Right lobe of liver (tissue), 6 donors: Measurements from ENCODE around the gene FKBP9. TPM values are rescaled to one million over a fixed set of nuclear protein-coding genes. Genes with fewer than 3 reads are reported as not detected.

Experiments used
- ATAC-seq, 4 donors: fragments of 200-7000 bp; cut with Tn5 transposase; one replicate each; pipeline ENCODE4 v1.9.1; 2020; ENCODE audit warnings: mild to moderate bottlenecking in 4 of 4, moderate library complexity in 4 of 4
- DNase-seq, 3 donors: peaks; one replicate each; pipeline ENCODE4 v3.0.0-alpha.2; 2020
- H3K27ac ChIP-seq, 3 donors: fragments of 200-600 bp; one replicate each; pipeline ENCODE4 v1.8.0; 2022
- H3K27me3 ChIP-seq, 2 donors: fragments of 200-600 bp; one replicate each; pipeline ENCODE4 v1.8.0; 2022
- H3K36me3 ChIP-seq, 4 donors: fragments of 200-600 bp; sonication (generic) in 1 of 4; one replicate each; pipeline versions ENCODE4 v1.5.1 to v1.8.0; 2017 to 2022; ENCODE audit warnings: control low read depth in 1 of 4
- H3K4me1 ChIP-seq, 4 donors: fragments of 200-600 bp; sonication (generic) in 1 of 4; one replicate each; pipeline versions ENCODE4 v1.5.1 to v1.8.0; 2017 to 2022; ENCODE audit warnings: control low read depth in 1 of 4
- H3K4me3 ChIP-seq, 3 donors: fragments of 200-600 bp; one replicate each; pipeline ENCODE4 v1.8.0; 2022
- H3K9me3 ChIP-seq, 4 donors: fragments of 200-600 bp; sonication (generic) in 1 of 4; one replicate each; pipeline versions ENCODE4 v1.5.1 to v1.8.0; 2017 to 2022; ENCODE audit warnings: control low read depth in 1 of 4
- POLR2A ChIP-seq: fragments of 450-650 bp; IDR thresholded peaks from one replicate; pipeline ENCODE4 v1.6.1; 2017; ENCODE audit warnings: antibody characterized with exemption, mild to moderate bottlenecking
- WGBS: methylation state at CpG from one replicate; pipeline ENCODE4 v1.1.6; 2018; ENCODE audit warnings: low coverage, low lambda C conversion rate; ENCODE audit not compliant: insufficient coverage; ENCODE audit errors: missing lambda C conversion rate; 5-methylcytosine and 5-hydroxymethylcytosine counted together
- intact Hi-C, 2 donors: fragments of 100-400 bp; cut with DNase I; formaldehyde crosslinking; loops; one replicate each; pipeline versions ENCODE4 v1.11.2 to v1.14.1; 2022
- long read RNA-seq: library from polyadenylated mRNA; unstranded; transcript quantifications from one replicate; pipeline ENCODE4 v2.0.0, GENCODE V29; 2019
- total RNA-seq, 6 experiments: library from RNA; depleted of rRNA in 2 of 6; stranded (reverse); fragments of >200 nt in 2 of 6; fragmentation: NEBNext Ultra II Directional in 3 of 6; extraction: Animal tissue kit (Norgen Biotek cat#: 25700) in 3 of 6; gene quantifications; one replicate each; pipeline versions ENCODE4 v1.1.0 to v1.2.4, GENCODE V29; 2016 to 2023
- TF ChIP-seq, protein P1 (sequence below), 4 donors: fragments of 200-600 bp in 3 of 4; fragments of 450-650 bp in 1 of 4; IDR thresholded peaks; one replicate each; pipeline versions ENCODE4 v1.5.1 to v1.8.0; 2016 to 2022; ENCODE audit warnings: antibody characterized with exemption in 4 of 4, mild to moderate bottlenecking in 2 of 4
- donor health status: DM: no; HTN: yes; CAD: no.
- donor health status: DM: no; HTN: no; CAD: no.
- donor health status: DM: no; HTN: no; CAD: no.
- donor health status: DM: no; HTN: yes; CAD: no.
- donor health status: DM: no; HTN: yes; CAD: no.

The FKBP9 gene, protein sequence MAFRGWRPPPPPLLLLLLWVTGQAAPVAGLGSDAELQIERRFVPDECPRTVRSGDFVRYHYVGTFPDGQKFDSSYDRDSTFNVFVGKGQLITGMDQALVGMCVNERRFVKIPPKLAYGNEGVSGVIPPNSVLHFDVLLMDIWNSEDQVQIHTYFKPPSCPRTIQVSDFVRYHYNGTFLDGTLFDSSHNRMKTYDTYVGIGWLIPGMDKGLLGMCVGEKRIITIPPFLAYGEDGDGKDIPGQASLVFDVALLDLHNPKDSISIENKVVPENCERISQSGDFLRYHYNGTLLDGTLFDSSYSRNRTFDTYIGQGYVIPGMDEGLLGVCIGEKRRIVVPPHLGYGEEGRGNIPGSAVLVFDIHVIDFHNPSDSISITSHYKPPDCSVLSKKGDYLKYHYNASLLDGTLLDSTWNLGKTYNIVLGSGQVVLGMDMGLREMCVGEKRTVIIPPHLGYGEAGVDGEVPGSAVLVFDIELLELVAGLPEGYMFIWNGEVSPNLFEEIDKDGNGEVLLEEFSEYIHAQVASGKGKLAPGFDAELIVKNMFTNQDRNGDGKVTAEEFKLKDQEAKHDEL
- total RNA-seq, result 10 to 100 TPM; 22.2 to 54.6 (median 37.6) TPM
- long read RNA-seq, partial matches to known transcripts, result 0 of 5 reads
- long read RNA-seq, other reads (novel, unspliced or antisense), result 1 of 5 reads

GRCh38 chr7:32957326-32958045, at the start of gene FKBP9:
TSS of gene FKBP9 (plus strand) at chr7:32957440. CDS start at chr7:32957574, 134 bp downstream.
- Histone ChIP-seq H3K9me3 (no peaks in the 10 kb centered on the region), H3K27ac (peak within 1 kb of the TSS; percentile 40 to 83 (median 56)), H3K27me3 (no peaks in the 10 kb centered on the region), H3K36me3 (no peaks in the 10 kb centered on the region), H3K4me3 (peak within 1 kb of the TSS; percentile 91 to 100 (median 99)), H3K4me1 (peaks cover 0 to 4% (median 0%) of the 10 kb centered on the region in 4 donors)
- DNase-seq, result peak; percentile 90 to 91 (median 90)
- intact Hi-C loops, result no loop called here
- TF ChIP-seq, protein P1, sequence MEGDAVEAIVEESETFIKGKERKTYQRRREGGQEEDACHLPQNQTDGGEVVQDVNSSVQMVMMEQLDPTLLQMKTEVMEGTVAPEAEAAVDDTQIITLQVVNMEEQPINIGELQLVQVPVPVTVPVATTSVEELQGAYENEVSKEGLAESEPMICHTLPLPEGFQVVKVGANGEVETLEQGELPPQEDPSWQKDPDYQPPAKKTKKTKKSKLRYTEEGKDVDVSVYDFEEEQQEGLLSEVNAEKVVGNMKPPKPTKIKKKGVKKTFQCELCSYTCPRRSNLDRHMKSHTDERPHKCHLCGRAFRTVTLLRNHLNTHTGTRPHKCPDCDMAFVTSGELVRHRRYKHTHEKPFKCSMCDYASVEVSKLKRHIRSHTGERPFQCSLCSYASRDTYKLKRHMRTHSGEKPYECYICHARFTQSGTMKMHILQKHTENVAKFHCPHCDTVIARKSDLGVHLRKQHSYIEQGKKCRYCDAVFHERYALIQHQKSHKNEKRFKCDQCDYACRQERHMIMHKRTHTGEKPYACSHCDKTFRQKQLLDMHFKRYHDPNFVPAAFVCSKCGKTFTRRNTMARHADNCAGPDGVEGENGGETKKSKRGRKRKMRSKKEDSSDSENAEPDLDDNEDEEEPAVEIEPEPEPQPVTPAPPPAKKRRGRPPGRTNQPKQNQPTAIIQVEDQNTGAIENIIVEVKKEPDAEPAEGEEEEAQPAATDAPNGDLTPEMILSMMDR (IDR thresholded peaks at IDR 0.05), result no peak
- TF ChIP-seq POLR2A, result peak; percentile 71
- ATAC-seq, result peak; percentile 95 to 97 (median 96)
- 0% methylated on average over 9 of the region's 91 CpGs for WGBS

DNA sequence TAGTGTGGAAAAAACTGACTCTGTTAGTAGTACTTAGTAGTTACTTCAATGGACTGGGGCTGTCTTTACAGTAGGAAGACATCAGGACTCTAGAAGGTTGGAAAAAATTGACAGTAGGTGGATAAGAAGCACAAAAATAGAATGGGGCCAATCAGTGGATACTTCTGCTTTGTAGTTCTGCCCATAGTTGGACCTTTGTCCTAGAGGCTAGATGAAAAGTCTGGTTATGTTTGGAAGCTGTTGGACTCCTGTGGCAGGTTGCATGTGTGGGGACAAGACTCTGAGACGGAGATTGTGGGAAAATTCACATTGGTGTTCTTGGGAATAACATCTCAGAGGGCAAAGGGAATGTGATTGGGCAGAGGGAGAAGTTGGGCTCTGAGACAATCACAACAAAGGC, 47.0 kb upstream of the FKBP9 start:
- no CpG with 5 or more reads among the region's 1 CpG for WGBS
- no peaks in the 10 kb centered on the region for H3K4me1 ChIP-seq

DNA sequence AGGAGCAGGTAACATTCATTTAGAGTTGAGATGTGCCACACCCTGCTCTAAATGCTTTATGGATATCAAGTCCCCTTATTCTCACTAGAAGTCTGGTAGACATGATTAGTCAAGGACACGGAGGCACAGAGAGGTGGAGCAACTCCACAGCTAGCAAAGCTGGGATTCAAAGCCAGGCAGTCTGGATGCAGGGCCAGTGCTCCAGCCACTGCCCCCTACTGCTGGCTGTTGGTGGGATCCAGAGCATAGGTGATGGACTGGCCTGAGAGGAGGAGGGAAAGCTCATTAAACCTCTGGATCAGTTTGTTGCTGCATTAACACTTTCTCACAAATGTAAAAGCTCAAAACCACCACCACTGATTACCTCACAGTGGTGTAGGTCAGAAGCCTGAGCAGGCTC, 43.1 kb upstream of the FKBP9 start:
- ATAC-seq (peak in 3 of 4 donors; percentile 39 to 47 (median 40)), DNase-seq (no peak)
- TF ChIP-seq, protein P1 (IDR thresholded peaks at IDR 0.05), result peak in 1 of 4 donors; percentile 12
- TF ChIP-seq POLR2A, result no peak
- intact Hi-C loops, result no loop called here
- Histone ChIP-seq H3K4me3 (no peak overlapping the region), H3K36me3 (peaks cover 0 to 3% (median 1%) of the 10 kb centered on the region in 4 donors), H3K27ac (no peak overlapping the region), H3K4me1 (no peaks in the 10 kb centered on the region), H3K27me3 (no peaks in the 10 kb centered on the region), H3K9me3 (no peaks in the 10 kb centered on the region)
- no CpG with 5 or more reads among the region's 1 CpG for WGBS

More for the DNA sequence above, 47.0 kb upstream of the FKBP9 start:
- Histone ChIP-seq H3K27me3 (no peaks in the 10 kb centered on the region), H3K36me3 (no peaks in the 10 kb centered on the region), H3K4me3 (no peak overlapping the region), H3K9me3 (no peaks in the 10 kb centered on the region), H3K27ac (no peak overlapping the region)
- no peak for ATAC-seq
- DNase-seq, result no peak
- intact Hi-C loops, result no loop called here
- TF ChIP-seq, protein P1 (IDR thresholded peaks at IDR 0.05), result no peak
- no peak for TF ChIP-seq POLR2A

DNA sequence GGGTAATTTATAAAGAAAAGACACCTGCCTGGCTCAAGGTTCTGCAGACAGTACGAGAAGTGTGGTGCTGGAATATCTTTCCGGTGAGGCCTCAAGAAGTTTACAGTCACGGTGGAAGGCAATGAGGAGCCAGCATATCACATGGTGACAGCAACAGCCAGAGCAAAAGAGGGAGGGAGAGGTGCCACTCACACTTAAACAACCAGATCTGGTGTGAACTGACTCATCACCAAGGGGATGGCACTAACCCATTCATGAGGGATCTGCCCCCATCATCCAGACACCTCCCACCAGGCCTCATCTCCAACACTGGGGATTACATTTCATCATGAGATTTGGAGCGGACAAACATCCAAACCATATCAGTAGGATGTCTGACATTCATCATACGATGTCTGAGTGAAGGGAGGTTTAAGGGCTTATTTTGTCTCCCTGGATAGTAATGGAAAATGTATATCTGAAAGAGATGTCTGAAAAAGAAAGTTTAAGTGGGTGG, 42.2 kb upstream of the FKBP9 start:
- DNase-seq (no peak), ATAC-seq (no peak)
- TF ChIP-seq, protein P1 (IDR thresholded peaks at IDR 0.05), result no peak
- TF ChIP-seq POLR2A, result no peak
- 100% methylated on average over 2 of the region's 5 CpGs for WGBS
- peaks cover 0 to 3% (median 1%) of the 10 kb centered on the region in 4 donors for H3K36me3 ChIP-seq
- intact Hi-C loops, result no loop called here
- no peaks in the 10 kb centered on the region for H3K27me3 ChIP-seq
- no peak overlapping the region for H3K4me3 ChIP-seq
- H3K9me3 ChIP-seq, result no peaks in the 10 kb centered on the region
- no peaks in the 10 kb centered on the region for H3K4me1 ChIP-seq
- H3K27ac ChIP-seq, result no peak overlapping the region
